ENCODE data around the gene ELAPOR1.

The ELAPOR1 gene

GRCh38 chr1:109096120-109096519, 17.8 kb upstream of the ELAPOR1 start:
- no peak for DNase-seq (ENCODE audit: low read depth, low spot score)

- peak; percentile 82 for DNase-seq (ENCODE audit: low read depth, low spot score)
Measured at GRCh38 chr1:109099938-109100773, 13.8 kb upstream of the ELAPOR1 start.

GRCh38 chr1:109104364-109105151, 9.4 kb upstream of the ELAPOR1 start:
- no peak for DNase-seq (ENCODE audit: low read depth, low spot score)

- DNase-seq (ENCODE audit: low read depth, low spot score) = no peak
Measured at GRCh38 chr1:109105881-109106280, 8.0 kb upstream of the ELAPOR1 start.

GRCh38 chr1:109107785-109108184, 6.1 kb upstream of the ELAPOR1 start:
- DNase-seq (ENCODE audit: low read depth, low spot score) = no peak

GRCh38 chr1:109109906-109110305, 4.0 kb upstream of the ELAPOR1 start:
- no peak for DNase-seq (ENCODE audit: low read depth, low spot score)

DNA sequence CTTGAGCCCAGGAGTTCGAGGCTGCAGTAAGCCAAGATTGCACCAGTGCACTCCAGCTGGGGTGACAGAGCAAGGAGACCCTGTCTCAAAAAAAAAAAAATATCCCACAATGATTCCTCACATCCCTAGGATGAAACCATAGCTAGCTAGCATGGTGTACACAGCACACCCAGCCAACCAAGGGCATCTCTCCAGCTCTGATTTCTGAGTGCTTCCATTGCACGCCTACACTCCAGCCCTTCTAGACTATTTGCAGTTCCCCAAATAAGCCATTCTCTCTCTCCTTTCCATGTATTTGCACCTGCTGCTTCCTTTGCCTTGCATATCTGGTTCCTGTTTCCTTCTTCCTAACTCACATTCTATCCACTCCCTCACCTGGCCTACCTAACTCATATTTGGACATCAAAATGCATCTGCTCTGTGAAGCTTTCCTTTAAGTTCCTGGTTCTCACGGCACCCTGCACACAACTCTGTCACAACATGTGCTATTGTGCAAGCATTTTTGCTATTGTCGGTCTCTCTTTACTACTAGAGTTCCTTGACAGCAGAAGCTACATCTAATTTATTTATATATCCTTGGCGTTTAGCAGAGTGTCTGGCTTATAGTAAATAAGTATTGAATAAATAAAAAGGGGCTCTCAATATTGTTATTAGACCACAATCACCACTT, 2.4 kb upstream of the ELAPOR1 start:
- no peak for DNase-seq (ENCODE audit: low read depth, low spot score)

DNA sequence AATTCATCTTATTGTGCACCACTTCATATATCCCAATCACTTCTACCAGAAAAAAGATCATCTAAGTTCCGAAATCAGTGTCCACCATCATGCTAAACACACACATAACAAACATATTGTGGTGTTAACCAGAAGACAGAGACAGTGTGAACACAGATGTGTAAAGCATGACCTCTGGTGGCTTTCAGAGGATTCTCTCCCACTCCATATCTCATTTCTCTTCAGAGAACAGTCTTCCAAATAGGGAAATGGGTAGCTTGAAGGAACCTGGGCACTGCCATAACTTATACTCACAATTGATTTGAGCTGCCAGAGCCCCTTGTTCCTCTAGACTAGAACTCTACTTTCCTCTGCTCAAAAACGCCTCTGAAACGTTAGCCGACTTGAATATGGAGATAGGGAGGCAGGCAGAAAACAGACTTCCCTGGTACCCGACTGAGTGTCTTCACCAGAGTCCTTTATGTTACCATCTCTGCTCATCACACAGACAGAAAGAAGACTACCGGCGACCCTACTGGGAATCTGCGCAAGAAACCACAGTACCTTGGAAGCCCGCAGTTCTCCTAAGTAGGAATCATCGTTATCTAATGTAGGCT, 1.8 kb upstream of the ELAPOR1 start:
- DNase-seq (ENCODE audit: low read depth, low spot score) = no peak

DNA sequence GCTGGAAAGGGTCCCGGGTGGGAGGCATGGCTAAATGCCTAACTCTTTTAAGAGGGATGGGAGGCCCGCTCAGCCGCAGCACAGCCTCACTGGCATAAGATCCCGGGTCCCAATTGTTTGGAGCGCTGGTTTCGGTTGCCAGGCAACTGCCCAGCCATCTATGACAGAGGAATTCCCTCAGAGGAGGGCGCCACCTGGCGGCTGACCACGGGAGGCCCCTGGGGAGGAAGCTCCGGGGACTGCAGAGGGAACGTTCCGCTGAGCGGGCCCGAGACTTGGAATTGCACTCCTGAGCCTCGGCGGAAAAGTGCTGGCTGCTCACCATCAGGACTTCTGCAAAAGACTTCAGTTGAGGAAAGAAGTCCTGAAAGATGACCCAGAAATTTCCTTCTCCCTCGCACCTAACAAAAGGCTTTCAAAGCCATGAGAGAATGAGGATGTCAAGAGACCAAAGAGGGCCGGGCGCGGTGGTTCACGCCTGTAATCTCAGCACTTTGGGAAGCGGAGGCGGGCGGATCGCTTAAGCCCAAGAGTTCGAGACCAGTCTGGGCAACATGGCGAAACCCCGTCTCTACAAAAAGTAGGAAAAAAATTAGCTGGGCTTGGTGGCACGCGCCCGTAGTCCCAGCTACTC, 1.1 kb upstream of the ELAPOR1 start:
- DNase-seq (ENCODE audit: low read depth, low spot score) = no peak

GRCh38 chr1:109114342-109114674, 393 bp downstream of the ELAPOR1 start:
- no peak for DNase-seq (ENCODE audit: low read depth, low spot score)

GRCh38 chr1:109115685-109116084, 1.8 kb downstream of the ELAPOR1 start:
- no peak for DNase-seq (ENCODE audit: low read depth, low spot score)

DNA sequence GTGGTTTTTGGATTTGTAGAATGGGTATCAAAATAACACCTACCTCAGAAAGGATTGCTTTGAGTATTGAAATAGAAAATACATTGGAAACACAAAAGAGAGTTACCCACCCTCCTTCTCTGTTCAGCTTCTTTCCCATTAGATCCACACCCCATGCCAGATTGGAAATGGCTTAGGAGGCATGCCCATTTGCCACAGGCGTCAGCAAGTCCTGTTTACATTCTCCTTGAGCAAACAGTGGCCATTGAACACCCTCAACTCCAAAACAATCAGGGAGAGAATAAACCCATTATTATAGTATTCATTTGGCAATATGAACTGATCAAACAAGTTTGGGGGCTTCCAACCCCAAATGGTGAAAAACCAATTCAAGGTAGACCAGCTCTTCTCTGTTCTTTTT, 2.4 kb downstream of the ELAPOR1 start:
- DNase-seq (ENCODE audit: low read depth, low spot score) = no peak

- DNase-seq (ENCODE audit: low read depth, low spot score) = no peak
Measured at GRCh38 chr1:109118089-109118488, 4.2 kb downstream of the ELAPOR1 start.

DNA sequence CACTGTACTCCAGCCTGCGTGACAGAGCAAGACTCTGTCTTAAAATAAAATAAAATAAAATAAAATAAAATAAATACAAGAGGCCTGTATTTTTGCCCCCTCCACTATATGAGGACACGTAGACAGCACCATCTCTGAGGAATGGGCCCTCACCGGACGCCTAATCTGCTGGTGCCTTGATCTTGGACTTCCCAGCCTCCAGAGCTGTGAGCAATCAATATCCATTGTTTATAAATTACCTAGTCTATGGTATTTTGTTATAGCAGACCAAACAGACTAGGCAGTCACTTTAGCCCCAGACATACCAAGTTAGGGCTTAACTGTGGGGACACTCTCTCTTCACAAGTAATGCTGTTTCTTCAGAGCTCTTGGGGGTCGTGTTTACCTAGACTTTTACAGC, 6.4 kb downstream of the ELAPOR1 start:
- DNase-seq (ENCODE audit: low read depth, low spot score) = no peak

DNA sequence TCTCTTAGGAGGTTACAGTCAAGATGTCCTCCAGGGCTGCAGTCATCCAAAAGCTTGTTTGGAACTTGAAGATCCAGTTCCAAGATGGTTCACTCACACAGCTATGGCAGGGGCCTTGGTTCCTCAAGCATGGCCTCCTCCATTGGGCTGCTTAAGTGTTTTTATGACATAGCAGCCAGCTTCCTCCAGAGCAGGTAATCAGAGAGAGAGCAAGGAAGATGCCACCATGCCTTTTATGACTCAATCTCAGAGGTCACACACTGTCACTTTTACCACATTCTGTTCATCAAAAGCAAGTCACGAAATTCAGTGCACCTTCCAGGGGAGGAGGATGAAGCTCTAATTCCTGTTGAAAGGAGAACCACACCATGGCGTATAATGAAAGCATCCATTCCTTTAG, 17.1 kb downstream of the ELAPOR1 start:
- no peak for DNase-seq (ENCODE audit: low read depth, low spot score)

DNA sequence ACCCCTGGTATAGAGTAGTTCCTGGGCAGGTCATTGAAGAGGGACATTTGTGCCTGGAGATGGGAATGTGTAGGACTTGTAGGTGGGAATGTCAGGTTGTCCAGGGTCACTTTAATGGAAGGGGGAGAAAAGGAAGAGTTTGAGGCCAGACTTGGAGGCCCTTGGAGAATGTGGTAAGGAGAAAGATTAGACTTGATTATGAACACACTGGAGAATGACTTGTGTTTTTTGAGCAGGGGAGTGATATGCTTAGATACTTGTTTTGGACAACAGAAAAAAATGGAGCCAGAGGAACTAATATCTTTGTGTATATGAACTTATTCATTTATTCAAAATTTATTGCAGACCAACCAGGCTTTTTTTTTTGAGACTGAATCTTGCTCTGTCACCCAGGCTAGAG, 17.9 kb downstream of the ELAPOR1 start:
- no peak for DNase-seq (ENCODE audit: low read depth, low spot score)

- no peak for DNase-seq (ENCODE audit: low read depth, low spot score)
Measured at GRCh38 chr1:109133002-109133706, 19.2 kb downstream of the ELAPOR1 start.

GRCh38 chr1:109133815-109134214, 19.9 kb downstream of the ELAPOR1 start:
- DNase-seq (ENCODE audit: low read depth, low spot score) = no peak

DNA sequence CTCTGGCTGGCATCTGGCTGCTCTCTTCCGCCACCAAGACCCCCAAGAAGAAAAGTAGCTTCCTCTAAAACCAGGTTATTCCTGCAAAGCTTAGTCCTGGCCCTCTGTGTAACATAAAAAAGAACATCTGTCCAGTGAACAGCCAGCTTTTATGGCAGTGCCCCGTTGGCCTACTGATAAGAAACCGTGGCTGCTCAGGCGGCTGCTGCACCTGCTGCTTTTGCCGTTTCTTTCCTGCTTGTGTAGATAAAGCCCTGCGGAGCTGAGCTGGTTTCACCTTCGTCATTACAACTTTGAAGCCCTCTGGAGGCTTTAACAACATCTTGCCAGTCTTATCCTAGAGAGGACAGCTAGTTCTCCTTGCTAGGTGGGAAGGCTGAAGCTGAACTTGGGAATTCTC, 20.5 kb downstream of the ELAPOR1 start:
- no peak for DNase-seq (ENCODE audit: low read depth, low spot score)

DNA sequence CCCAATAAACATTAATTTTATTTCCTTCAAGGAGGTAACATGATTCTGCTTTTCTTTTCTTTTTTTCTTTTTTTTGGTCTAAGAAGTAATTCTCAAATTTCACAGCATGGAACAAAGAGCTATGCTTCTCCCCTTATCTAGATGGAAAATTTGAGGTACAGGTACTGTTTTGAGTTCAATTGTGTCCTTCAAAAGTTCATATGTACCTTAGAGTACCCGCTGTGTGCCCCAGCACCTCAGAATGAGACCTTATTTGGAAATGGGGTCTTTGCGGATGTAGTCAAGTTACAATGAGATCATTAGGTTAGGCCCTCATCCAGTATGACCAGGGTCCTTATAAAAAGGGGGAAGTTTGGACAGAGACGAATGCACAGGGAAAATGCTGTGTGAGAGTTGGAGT, 22.0 kb downstream of the ELAPOR1 start:
- DNase-seq (ENCODE audit: low read depth, low spot score) = no peak

DNA sequence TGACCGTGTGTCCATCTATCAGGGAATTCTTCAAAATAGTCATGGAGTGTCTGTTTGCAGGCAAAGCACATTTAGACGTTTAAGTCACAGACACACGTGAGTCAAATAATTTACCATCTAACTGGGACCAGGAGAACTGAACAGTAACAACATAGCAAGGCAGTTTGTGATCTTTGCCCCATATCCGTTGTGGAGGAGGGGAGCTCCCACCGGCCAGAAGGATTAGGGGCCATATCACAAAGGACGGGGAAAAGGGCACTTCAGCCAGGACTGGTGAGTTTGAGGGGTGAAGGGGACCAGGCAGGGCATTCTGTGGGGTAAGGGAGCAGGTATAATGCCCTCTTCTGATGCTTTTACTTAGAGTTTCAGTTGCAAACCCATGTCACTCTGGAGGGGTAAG, 22.9 kb downstream of the ELAPOR1 start:
- DNase-seq (ENCODE audit: low read depth, low spot score) = no peak
